Measurements from ENCODE around the gene UXS1.
"Not testable (repeated sequence)": the region's sequence is repeated elsewhere in the genome, so short reads cannot be mapped to it uniquely, and the experiment has no call there.

Gene UXS1
- long read RNA-seq, donor 1, transcript UXS1-203 (15 exons, 1,839 nt), result major isoform, 24 of 77 reads
- long read RNA-seq, donor 1, partial matches to known transcripts, result 47 of 77 reads
- long read RNA-seq, donor 1, other reads (novel, unspliced or antisense), result 0 of 77 reads
- long read RNA-seq, donor 2, transcript UXS1-203 (15 exons, 1,839 nt), result major isoform, 8 of 10 reads
- long read RNA-seq, donor 2, partial matches to known transcripts, result 0 of 10 reads
- long read RNA-seq, donor 2, other reads (novel, unspliced or antisense), result 0 of 10 reads
- long read RNA-seq, donor 3, partial matches to known transcripts, result 0 of 8 reads
- long read RNA-seq, donor 3, other reads (novel, unspliced or antisense), result 0 of 8 reads
- long read RNA-seq, donor 4, transcript UXS1-203 (15 exons, 1,839 nt), result major isoform, 9 of 52 reads
- long read RNA-seq, donor 4, partial matches to known transcripts, result 38 of 52 reads
- long read RNA-seq, donor 4, other reads (novel, unspliced or antisense), result 0 of 52 reads
- long read RNA-seq, donor 5, transcript UXS1-203 (15 exons, 1,839 nt), result major isoform, 14 of 50 reads
- long read RNA-seq, donor 5, partial matches to known transcripts, result 28 of 50 reads
- long read RNA-seq, donor 5, other reads (novel, unspliced or antisense), result 0 of 50 reads
- long read RNA-seq, donor 6, transcript UXS1-203 (15 exons, 1,839 nt), result major isoform, 10 of 46 reads
- long read RNA-seq, donor 6, partial matches to known transcripts, result 32 of 46 reads
- long read RNA-seq, donor 6, other reads (novel, unspliced or antisense), result 0 of 46 reads
- long read RNA-seq, donor 7, transcript UXS1-201 (15 exons, 2,099 nt), result minor isoform, 6 of 36 reads
- long read RNA-seq, donor 7, transcript UXS1-203 (15 exons, 1,839 nt), result major isoform, 20 of 36 reads
- long read RNA-seq, donor 7, partial matches to known transcripts, result 6 of 36 reads
- long read RNA-seq, donor 7, other reads (novel, unspliced or antisense), result 0 of 36 reads
- long read RNA-seq, donor 8, transcript UXS1-203 (15 exons, 1,839 nt), result major isoform, 14 of 21 reads
- long read RNA-seq, donor 8, partial matches to known transcripts, result 0 of 21 reads
- long read RNA-seq, donor 8, other reads (novel, unspliced or antisense), result 0 of 21 reads

DNA sequence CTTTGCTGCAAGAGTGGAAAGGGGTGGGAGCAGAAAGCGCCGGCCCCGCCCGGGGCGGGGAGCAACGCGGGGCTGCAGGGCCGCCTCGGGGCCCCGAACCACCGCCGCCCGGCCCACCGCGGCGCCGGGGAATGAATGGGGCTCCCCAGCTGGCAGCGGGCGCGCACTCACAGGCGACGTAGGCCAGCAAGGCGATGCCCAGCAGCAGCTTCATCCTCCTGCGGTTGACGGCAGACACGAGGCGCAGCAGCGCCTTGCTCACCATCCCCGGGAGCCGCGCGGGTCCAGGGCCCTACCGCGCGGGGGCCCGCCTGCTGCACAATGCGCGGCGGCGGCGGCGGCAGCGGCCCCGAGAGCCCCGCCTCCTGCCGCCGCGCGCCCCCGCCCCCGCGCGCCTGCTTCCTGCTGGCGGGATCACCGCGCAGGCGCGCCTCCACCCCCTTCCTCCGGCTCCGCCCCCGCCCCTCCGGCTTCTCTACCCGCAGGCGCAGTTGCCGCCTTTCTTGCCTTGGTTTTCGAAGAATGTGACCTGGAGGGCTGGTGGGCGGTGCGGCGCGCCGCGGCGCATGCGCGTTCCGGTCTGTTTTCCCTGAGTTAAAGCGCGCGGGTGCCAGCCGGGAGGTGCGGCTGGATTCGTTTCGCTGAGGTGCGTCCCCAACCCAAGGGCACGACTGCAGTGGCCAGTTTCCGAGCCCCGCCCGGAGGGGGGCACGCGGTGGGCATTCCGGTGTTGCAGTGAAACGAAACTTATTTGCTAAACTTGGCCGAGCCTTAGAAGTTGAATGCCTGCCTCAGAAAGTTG lies at the start of gene UXS1:
UXS1 (minus strand) TSS at position 325 of the 802 bp plus-strand sequence; CDS start at position 265, 60 bp downstream.
- DNase-seq, result peak; percentile 95

DNA sequence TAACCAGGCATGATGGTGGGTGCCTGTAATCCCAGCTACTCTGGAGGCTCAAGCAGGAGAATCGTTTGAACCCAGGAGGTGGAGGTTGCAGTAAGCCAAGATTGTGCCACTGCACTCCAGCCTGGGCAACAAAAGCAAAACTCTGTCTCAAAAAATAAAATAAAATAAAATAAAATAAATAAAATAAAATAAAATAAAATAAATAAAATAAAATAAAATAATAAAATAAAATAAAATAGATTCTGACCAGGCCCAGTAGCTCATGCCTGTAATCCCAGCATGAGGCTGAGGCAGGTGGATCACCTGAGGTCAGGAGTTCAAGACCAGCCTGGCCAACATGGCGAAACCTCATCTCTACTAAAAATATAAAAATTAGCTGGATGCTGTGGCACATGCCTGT lies 45.4 kb upstream of the UXS1 start:
- not testable (repeated sequence) for DNase-seq

DNA sequence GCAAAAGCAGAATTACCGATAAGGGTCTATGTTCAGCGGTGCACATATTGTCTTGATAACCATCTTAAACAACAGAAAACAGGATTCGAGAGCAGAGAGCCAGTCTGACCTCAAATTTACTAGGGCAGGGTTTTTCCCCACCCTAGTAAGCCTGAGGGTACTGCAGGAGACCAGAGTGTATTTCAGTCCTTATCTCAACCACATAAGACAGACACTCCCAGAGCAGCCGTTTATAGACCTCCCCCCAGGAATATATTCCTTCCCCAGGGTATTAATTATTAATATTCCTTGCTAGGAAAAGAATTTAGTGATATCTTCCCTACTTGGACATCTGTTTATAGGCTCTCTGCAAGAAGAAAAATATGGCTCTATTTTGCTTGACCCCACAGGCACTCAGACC lies 41.3 kb upstream of the UXS1 start:
- not testable (repeated sequence) for DNase-seq

DNA sequence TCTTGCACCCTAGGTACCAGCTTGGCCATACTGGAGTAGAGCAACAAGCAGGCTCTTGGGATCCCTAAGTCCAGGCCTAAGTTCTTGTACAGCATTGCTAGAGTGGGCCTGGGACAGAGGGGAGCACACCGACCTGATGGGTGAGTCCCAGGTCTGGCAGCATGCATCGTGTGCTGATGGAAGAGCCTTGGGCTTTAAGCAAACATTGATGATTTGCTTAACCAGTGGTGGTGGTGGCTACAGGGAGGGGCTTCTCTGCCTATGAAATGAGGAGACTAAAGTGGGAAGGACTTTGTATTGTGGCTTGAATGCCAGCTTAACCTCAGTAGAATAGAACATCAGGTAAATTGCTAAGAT lies 39.2 kb upstream of the UXS1 start:
- no peak for DNase-seq

DNA sequence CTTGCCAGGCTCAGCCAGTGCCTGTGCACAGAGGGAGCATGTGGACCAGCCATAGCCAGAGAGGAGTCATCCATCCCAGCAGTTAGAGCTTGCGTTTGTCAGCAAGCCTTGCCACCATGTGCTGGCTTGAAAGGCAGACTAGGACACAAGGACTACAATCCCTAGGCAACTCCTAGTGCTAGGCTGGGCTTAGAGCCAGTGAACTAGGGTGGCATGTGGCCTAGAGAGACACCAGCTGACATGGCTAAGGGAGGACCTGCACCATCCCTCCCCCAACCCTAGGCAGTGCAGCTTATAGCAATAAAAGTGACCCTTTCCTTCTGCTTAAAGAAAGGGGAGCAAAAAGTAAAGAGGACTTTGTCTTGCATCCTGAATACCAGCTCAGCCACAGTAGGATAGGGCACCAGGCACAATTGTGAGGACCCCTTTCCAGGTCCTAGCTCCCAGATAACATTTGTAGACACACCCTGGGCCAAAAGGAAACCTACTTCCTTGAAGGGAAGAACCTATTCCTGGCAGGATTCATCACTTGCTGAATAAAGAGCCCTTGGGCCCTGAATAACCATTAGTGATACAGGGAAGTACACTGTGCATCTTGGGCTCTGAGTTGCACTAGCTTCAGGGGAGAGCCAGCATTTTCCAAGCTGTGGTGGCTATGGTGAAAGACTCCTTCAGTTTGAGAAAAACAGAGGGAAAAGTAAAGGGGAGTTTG lies 38.7 kb upstream of the UXS1 start:
- no peak for DNase-seq

DNA sequence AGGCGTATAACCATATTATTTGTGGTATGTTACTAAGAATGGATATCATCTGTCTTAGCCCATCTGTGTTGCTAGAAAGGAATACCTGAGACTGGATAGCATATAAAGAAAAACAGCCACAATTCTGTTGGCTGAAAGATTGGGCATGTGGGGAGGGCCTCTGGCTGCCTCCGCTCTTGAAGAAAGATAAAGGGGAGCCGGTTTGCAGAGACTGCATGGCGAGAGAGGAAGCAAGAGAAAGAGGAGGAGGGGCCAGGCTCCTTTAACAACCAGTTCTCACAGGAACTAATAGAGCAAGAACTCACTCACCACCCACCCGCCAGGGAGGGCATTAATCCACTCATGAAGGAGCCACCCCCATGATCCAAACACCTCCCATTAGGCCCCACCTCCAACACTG lies 29.2 kb upstream of the UXS1 start:
- no peak for DNase-seq

DNA sequence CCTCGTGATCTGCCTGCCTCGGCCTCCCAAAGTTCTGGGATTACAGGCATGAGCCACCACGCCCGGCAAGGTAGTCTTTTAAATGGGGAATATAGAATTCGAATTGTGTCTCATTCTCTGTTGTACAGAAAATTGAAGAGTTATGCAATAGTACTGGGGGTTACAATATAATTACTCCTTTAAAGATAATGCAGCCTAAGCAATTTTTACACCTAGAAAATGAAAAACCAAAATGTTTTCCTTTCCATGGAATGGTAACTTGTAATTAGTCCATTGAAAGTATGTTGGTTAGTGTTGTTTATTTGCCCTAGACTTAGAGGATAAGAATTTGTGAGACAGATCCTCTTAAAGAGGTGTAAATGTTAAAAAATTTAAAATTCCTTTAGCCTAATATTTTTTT lies 28.0 kb upstream of the UXS1 start:
- DNase-seq, result not testable (repeated sequence)

DNA sequence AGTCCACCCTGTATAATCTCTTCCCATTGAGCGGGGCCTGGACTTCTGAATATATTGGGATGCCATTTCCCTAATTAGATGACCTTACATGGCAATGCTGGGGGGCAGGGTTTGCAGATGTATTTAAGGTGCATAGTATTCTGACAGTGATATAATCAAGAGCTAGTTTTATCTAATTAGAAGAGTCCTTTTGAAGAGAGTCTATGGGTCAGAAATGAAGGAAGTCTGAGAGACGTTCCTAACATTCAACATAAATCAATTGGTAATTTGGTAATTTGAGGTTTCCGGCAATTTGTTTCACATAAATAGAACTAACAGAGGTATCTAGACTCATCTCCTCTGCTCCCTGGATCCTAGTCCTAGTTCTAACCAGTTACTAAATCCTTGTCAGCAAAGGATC lies 25.7 kb upstream of the UXS1 start:
- no peak for DNase-seq

DNA sequence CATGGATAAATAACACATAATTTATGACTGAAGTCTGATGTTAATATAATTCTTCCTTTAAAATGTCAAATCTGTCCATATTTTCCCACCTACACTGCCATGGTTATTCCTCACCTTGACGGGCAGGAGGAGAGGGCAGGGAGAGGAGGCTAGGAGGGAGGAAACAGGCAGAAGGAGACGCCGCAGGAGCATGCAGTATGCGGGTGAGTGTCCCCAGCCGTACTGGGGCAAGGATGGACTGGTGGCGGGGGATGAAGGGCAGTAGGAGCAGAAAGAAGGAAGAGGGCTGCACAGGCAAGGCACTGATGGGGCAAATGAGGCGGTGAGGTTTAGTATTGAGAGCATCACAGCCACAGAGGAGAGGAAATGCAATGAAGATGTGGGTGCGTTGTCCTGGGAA lies 25.1 kb upstream of the UXS1 start:
- DNase-seq, result not testable (repeated sequence)

DNA sequence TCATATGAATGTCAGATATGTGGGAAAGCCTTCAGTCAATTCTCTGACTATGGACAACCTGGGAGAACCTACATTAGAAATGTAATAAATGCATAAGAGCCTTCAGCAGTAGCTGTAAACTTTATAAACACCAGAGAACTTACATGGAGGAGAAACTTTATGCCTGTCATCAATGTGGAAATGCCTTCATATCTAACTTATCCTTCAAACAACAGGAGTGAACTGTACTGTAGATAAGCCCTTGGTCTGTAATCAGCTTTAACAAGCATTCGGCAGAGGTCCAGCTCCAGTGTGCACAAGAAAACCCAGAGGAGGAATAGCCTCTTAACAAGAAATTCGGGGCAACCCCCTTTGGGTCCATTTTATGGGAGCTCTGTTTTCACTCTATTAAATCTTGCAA lies 14.8 kb upstream of the UXS1 start:
- no peak for DNase-seq

DNA sequence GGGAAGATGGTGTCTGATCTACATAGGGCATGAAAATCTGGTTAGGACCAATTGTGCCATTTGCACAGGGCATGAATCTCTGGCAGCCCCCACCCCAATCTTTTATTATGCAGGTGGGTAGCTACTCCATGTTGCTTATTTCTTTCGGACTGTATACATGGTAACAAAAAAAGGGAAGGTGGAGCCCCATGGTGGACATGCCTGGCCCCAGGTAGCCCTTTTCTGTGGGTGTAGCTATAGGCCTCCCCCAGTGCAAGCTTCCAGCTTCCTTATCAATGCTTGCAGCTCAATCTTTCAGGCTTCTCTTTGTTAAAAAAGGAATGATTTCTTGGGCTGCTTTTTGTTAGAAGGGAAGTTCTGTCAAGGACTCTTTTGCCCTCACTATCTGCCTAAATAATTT lies 14.3 kb upstream of the UXS1 start:
- no peak for DNase-seq

DNA sequence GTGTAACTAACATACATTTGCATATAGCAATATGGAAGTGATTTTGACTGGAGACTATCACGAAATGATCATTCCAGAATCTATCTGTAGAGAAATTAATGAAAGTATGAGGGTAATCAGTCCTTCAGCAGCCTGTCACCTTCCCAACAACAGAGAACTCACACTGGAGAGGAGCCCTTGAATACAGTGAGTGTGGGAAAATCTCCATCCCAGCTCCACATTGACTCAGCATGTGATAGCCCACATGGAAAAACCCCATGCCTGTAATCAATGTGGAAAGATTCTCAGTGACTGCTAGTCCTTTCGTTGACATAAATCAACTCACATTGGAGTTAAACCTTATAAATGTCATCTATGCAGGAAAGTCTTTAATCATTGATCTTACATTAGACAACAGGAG lies 13.1 kb upstream of the UXS1 start:
- no peak for DNase-seq

DNA sequence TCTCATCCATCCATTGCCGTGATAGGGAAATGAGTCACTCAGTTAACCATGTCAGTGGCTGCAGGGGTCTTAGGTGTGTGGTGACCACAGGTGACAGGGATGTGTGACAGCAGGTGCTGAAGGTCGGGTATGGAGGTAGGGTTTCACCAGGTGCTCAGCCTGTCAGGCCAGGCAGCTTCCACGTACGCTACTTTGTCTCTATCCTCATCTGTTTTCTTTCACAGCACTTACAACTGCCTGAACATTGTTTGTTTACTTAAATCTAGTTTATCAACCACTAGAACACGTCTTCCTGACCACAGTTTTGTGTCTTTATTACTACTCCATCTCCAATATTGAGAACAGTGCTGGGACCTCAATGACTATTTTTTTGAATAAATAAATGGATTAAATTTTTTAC lies 11.4 kb upstream of the UXS1 start:
- no peak for DNase-seq

DNA sequence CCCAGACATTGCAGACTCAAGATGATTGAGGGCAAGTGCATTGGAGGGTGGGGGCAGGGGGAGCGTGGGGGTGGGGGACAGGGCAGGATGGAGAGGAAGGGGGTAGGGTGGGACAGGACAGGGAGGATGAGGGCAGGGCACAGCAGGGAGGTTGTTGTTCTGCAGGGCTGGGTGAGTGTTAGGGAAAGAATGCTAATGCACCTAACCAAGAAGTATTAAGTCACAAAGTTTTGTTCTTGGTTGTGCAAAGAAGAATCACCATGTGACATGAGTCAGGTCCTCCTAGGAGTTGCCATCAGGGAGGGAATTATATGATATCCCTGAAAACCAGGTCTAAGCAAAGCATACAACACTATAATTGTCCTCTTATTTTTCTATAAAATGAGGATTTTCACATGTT lies 10.4 kb upstream of the UXS1 start:
- not testable (repeated sequence) for DNase-seq

DNA sequence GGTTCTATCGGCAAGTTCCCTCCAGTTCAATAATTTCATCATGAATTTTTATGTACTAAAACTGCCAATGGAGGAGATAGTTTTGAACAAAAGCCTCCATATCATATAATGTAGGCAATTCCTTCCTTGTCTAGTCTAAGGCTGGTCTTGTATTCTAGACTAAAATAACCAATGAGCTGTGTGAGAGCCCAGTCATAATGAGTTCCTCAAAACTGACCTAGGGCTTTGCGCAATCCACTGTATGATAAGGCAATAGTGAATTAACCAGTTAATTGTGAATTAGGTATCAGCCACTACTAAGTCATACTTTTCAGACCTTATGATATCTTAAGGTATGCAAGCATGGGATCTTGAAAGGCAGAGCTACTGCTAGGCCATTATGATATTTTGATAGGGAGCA lies 7.6 kb upstream of the UXS1 start:
- DNase-seq, result no peak

DNA sequence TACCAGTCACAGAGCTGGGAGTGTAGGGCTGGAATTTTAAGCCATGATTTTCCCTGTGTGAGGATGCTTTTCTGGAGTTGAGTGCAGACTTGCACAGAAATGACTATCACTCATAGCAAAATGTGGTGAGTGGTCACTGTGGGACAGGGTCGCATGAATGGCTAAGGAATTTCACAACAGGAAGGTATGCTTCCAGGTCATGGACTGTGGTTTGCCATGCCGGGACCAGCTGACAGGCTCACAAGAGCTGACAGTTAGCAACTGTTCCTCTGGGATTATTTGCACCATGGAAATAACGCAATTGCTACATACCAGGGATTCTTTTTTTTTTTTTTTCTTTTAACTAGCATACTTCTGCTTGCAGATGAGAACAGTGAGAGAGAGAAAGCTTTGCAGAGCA lies 3.8 kb upstream of the UXS1 start:
- DNase-seq, result peak; percentile 18

DNA sequence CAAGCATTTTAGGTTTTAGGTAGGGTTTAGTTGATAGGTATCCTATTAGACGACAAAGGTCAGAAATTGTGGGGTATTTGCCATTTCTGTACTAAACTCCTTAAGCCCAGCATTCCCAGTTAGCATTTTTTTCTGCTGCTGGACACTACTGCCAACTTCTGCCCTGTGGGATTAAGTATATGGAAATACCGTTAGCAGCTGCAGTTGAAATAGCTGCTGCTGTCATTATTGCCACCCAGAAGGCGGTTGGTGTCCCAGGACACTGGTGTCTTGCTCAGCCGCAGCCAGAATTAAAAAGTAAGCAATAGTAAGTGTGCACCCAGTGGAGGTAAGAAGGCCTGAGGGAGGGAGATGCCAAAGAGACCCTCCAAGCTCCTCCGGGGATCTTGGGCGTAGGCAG lies 1.9 kb upstream of the UXS1 start:
- no peak for DNase-seq

DNA sequence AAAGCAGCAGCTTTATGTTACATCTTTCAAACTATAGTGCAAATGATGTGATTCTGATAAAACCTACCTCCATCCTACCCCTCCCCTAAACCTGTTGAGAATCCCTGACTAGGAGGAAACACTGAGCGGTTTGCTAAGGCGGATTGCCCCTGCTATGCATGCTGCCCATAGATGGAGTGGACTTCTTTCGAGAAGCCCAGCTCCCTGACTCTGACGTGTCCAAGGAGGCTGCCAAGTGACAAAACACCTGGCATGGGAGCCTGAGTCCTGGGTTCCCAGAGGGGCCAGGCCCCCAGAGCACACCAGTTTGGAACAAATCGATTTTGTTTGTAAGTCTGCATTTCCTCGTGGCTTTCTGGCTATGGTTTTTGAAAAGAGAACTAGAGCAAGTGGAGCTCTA lies 1.4 kb upstream of the UXS1 start:
- peak; percentile 15 for DNase-seq

DNA sequence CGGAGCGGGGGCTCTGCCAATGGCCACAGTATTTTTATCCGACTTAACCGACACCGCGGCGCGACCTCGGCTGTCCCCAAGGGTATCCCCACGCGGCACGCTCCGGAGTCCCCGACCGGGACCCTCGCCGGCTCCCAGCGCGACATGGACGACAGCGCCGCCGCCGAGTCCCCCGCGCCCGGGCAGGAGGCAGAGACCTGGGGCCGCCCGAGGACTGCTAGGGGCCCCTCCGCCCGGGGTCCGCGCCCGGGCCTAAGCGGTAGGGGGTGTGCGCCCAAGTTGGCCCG lies 468 bp downstream of the UXS1 start:
- DNase-seq, result peak; percentile 82

DNA sequence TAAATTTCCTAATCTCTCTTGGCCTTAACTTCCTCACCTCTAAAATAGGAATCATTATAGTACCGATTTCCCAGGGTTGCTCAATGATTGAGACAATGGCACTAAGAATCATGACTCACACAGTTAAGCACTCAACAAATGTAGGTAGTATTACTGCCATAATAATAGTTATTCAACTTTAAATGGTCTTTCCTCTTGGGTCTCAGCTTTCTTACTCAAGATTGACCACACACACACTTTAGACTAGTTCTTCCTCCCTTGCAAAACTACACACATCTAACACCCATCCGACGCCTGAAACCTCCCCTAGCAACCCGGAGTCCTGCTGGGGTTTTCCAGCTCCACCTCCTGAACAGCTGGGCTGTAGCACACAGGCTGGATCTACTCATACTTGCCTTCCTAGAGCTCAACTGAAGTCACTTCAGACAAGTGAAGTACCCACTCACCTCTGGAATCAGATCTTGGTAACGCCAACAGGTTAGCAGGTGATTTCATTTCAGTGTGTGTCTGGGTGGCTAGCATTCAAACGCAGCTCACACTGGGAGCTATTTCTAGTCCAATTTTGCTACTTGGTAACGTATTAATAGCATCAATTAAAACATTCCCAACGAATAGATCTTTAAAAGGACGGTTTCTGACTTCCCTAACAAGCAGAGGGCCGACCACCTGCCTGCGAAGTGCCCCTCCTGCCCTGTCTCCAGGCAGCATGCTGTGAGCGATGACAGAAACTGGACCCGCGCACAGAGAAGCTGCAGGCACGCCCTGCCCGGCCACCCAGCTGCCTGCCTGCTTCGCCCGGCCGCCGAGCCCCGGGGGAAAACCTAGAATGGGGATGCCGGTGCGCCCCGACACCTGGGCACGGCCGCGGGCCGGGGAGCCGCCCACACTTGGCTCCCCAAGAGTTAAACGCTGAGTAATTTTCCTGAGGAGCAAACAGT lies 1.1 kb downstream of the UXS1 start:
- peak; percentile 81 for DNase-seq
